Liver (tissue), 9 donors: ENCODE results near the gene GRIK2. TPM values are rescaled to one million over a fixed set of nuclear protein-coding genes. Genes with fewer than 3 reads are reported as not detected.

Experiments
- DNase-seq: peaks from one replicate; pipeline ENCODE4 v3.0.0-alpha.2; 2017; ENCODE audit warnings: low spot score
- H3K27ac ChIP-seq, 2 donors: one replicate each; pipeline ENCODE4 v1.7.0; 2013; ENCODE audit warnings: inconsistent platforms in 2 of 2, low read length in 2 of 2, control low read depth in 1 of 2, low read depth in 1 of 2, mild to moderate bottlenecking in 1 of 2
- H3K27me3 ChIP-seq, 4 donors: one replicate each; pipeline versions ENCODE4 v1.6.1 to v1.7.0; 2013; ENCODE audit warnings: low read length in 3 of 4, inconsistent platforms in 1 of 4, mild to moderate bottlenecking in 1 of 4, moderate library complexity in 1 of 4; ENCODE audit not compliant: control insufficient read depth in 4 of 4, insufficient read depth in 4 of 4
- H3K36me3 ChIP-seq, 4 donors: one replicate each; pipeline versions ENCODE4 v1.6.1 to v1.7.0; 2013; ENCODE audit warnings: low read length in 3 of 4, mild to moderate bottlenecking in 3 of 4, low read depth in 1 of 4, moderate library complexity in 1 of 4; ENCODE audit not compliant: control insufficient read depth in 4 of 4, insufficient read depth in 3 of 4
- H3K4me1 ChIP-seq, 4 donors: one replicate each; pipeline versions ENCODE4 v1.6.1 to v1.7.0; 2013; ENCODE audit warnings: low read length in 3 of 4, mild to moderate bottlenecking in 3 of 4, moderate library complexity in 1 of 4; ENCODE audit not compliant: control insufficient read depth in 4 of 4, insufficient read depth in 4 of 4
- H3K4me3 ChIP-seq, 3 donors: one replicate each; pipeline versions ENCODE4 v1.6.1 to v1.7.0; 2013; ENCODE audit warnings: low read length in 3 of 3, control low read depth in 1 of 3, low read depth in 1 of 3, mild to moderate bottlenecking in 1 of 3
- H3K9ac ChIP-seq, 2 donors: one replicate each; pipeline ENCODE4 v1.7.0; 2013; ENCODE audit warnings: low read length in 2 of 2, mild to moderate bottlenecking in 2 of 2, moderate library complexity in 2 of 2, control low read depth in 1 of 2, low read depth in 1 of 2
- H3K9me3 ChIP-seq, 4 donors: one replicate each; pipeline versions ENCODE4 v1.6.1 to v1.7.0; 2013; ENCODE audit warnings: low read length in 3 of 4; ENCODE audit not compliant: control insufficient read depth in 4 of 4
- EGR1 ChIP-seq, 2 donors: IDR thresholded peaks; 2 replicates each; pipeline ENCODE4 v1.6.1; 2016 to 2018; ENCODE audit warnings: antibody characterized with exemption in 2 of 2, low read depth in 2 of 2
- FOXA1 ChIP-seq: IDR thresholded peaks from 2 replicates; pipeline ENCODE4 v1.6.1; 2016; ENCODE audit warnings: antibody characterized with exemption
- FOXA2 ChIP-seq: IDR thresholded peaks from 2 replicates; pipeline ENCODE4 v1.6.1; 2016; ENCODE audit warnings: antibody characterized with exemption
- HNF4G ChIP-seq: IDR thresholded peaks from 2 replicates; pipeline ENCODE4 v1.6.1; 2016; ENCODE audit warnings: antibody characterized with exemption
- JUND ChIP-seq, 2 donors: IDR thresholded peaks; 2 replicates each; pipeline ENCODE4 v1.6.1; 2016; ENCODE audit warnings: antibody characterized with exemption in 2 of 2
- REST ChIP-seq: IDR thresholded peaks from 2 replicates; pipeline ENCODE4 v1.6.1; 2016; ENCODE audit warnings: antibody characterized with exemption, mild to moderate bottlenecking
- RXRA ChIP-seq, 2 donors: IDR thresholded peaks; 2 replicates each; pipeline ENCODE4 v1.6.1; 2017 to 2018; ENCODE audit warnings: antibody characterized with exemption in 2 of 2, mild to moderate bottlenecking in 1 of 2
- SP1 ChIP-seq: IDR thresholded peaks from 2 replicates; pipeline ENCODE4 v1.6.1; 2018; ENCODE audit warnings: antibody characterized with exemption, mild to moderate bottlenecking
- TAF1 ChIP-seq: conservative IDR thresholded peaks from 2 replicates; pipeline ENCODE4 v1.6.1; 2016; ENCODE audit warnings: antibody characterized with exemption, mild to moderate bottlenecking
- YY1 ChIP-seq: IDR thresholded peaks from 2 replicates; pipeline ENCODE4 v1.6.1; 2016; ENCODE audit warnings: antibody characterized with exemption, mild to moderate bottlenecking
- WGBS: extraction: QIAGEN DNeasy Blood & Tissue Kit; methylation state at CpG from one replicate; pipeline ENCODE4 v1.1.7; 2013; 5-methylcytosine and 5-hydroxymethylcytosine counted together
- polyA plus RNA-seq, 2 donors: library from polyadenylated mRNA; stranded (reverse) in 1 of 2; unstranded in 1 of 2; fragments of 200-250 nt in 1 of 2; fragments of >200 nt in 1 of 2; fragmentation: Nextera tagmentation in 1 of 2; extraction: Ambion mirVana in 1 of 2; gene quantifications; one replicate each; pipeline versions ENCODE4 v1.2.1 to v1.2.3, GENCODE V29; 2013 to 2015
- total RNA-seq, 2 donors: library from RNA; depleted of rRNA; stranded (reverse); fragments of >200 nt; gene quantifications; one replicate each; pipeline ENCODE4 v1.2.3, GENCODE V29; 2014
- TF ChIP-seq, protein P1 (sequence below): IDR thresholded peaks from 2 replicates; pipeline ENCODE4 v1.6.1; 2016; ENCODE audit warnings: antibody characterized with exemption
- TF ChIP-seq, protein P2 (sequence below): IDR thresholded peaks from 2 replicates; pipeline ENCODE4 v1.6.1; 2016; ENCODE audit warnings: antibody characterized with exemption
- TF ChIP-seq, protein P3 (sequence below): fragments of 150-350 bp; IDR thresholded peaks from 2 replicates; pipeline ENCODE4 v1.5.1; 2017; ENCODE audit warnings: improper control_type of control experiment, low read depth, low read length; ENCODE audit not compliant: missing input control
- donor health status: healthy.
- donor health status: healthy.
- donor health status: healthy.
- donor health status: healthy.
- donor health status: healthy.

The GRIK2 gene
- total and polyA plus RNA-seq, 4 donors, result 0.02 to 0.17 (median 0.05) TPM

DNA sequence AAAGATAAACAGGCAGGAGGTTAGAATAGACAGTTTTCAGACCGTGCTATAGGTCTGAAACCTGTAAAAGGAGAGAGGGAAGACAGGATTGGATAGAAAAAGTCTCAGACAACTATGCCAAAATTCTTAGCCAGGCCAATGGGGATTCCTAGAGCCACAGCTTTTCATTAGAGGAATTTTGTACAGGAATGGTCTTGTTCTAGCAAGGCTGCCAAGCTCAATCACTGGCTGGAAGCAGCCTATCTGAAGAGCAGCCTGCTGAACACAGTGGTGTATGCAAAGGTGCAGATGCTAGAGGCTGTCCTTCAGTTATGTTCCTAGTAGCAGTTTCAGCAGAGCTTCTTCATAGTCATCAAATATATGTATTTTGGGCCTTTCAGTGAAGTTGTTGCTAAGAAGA, 313.1 kb downstream of the GRIK2 start:
- no peak for DNase-seq
- TF ChIP-seq REST (no peak), SP1 (no peak), HNF4G (no peak), JUND (IDR thresholded peaks at IDR 0.05) (no peak), RXRA (IDR thresholded peaks at IDR 0.05) (no peak)
- TF ChIP-seq, protein P1, sequence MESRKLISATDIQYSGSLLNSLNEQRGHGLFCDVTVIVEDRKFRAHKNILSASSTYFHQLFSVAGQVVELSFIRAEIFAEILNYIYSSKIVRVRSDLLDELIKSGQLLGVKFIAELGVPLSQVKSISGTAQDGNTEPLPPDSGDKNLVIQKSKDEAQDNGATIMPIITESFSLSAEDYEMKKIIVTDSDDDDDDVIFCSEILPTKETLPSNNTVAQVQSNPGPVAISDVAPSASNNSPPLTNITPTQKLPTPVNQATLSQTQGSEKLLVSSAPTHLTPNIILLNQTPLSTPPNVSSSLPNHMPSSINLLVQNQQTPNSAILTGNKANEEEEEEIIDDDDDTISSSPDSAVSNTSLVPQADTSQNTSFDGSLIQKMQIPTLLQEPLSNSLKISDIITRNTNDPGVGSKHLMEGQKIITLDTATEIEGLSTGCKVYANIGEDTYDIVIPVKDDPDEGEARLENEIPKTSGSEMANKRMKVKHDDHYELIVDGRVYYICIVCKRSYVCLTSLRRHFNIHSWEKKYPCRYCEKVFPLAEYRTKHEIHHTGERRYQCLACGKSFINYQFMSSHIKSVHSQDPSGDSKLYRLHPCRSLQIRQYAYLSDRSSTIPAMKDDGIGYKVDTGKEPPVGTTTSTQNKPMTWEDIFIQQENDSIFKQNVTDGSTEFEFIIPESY, result no peak
- Histone ChIP-seq H3K4me1 (no peaks in the 10 kb centered on the region), H3K27ac (no peak overlapping the region), H3K27me3 (no peaks in the 10 kb centered on the region), H3K4me3 (no peak overlapping the region), H3K36me3 (no peaks in the 10 kb centered on the region), H3K9me3 (no peaks in the 10 kb centered on the region), H3K9ac (no peak overlapping the region)
- 68% methylated on average over 1 of the region's 1 CpG for WGBS

DNA sequence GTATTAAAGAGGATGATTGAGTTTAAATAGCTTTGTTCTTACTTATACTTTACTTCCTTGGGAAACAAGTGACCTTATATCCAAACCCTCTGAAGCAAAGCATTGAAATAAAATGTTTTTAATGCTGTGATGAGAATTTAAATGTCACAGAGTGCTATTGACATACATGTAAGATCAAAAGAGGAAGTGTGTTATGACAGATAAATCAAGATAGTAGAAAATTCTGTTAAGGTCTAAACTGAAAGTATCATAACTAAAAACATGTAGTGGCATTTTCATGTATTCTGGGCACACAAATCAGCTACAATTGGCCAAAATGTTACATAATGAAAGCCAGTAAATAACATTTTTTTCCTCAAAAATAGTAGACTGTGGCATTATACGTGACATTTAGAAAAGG, 318.0 kb downstream of the GRIK2 start:
- Histone ChIP-seq H3K4me1 (no peaks in the 10 kb centered on the region), H3K9me3 (no peaks in the 10 kb centered on the region), H3K27me3 (no peaks in the 10 kb centered on the region), H3K27ac (no peak overlapping the region), H3K9ac (no peak overlapping the region), H3K36me3 (no peaks in the 10 kb centered on the region), H3K4me3 (no peak overlapping the region)
- WGBS, result 83% methylated on average over 1 of the region's 1 CpG
- TF ChIP-seq SP1 (no peak), RXRA (IDR thresholded peaks at IDR 0.05) (no peak), TAF1 (no peak), FOXA1 (no peak), REST (no peak), YY1 (no peak), EGR1 (IDR thresholded peaks at IDR 0.05; ENCODE audit: low read depth in 2 of 2) (no peak), FOXA2 (no peak), JUND (IDR thresholded peaks at IDR 0.05) (no peak), HNF4G (no peak)
- TF ChIP-seq, protein P2, sequence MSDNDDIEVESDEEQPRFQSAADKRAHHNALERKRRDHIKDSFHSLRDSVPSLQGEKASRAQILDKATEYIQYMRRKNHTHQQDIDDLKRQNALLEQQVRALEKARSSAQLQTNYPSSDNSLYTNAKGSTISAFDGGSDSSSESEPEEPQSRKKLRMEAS, result no peak
- TF ChIP-seq, protein P3, sequence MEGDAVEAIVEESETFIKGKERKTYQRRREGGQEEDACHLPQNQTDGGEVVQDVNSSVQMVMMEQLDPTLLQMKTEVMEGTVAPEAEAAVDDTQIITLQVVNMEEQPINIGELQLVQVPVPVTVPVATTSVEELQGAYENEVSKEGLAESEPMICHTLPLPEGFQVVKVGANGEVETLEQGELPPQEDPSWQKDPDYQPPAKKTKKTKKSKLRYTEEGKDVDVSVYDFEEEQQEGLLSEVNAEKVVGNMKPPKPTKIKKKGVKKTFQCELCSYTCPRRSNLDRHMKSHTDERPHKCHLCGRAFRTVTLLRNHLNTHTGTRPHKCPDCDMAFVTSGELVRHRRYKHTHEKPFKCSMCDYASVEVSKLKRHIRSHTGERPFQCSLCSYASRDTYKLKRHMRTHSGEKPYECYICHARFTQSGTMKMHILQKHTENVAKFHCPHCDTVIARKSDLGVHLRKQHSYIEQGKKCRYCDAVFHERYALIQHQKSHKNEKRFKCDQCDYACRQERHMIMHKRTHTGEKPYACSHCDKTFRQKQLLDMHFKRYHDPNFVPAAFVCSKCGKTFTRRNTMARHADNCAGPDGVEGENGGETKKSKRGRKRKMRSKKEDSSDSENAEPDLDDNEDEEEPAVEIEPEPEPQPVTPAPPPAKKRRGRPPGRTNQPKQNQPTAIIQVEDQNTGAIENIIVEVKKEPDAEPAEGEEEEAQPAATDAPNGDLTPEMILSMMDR, result no peak
- TF ChIP-seq, protein P1, result no peak
- DNase-seq, result no peak
